ENCODE results near the gene DMAP1. TPM values are rescaled to one million over a fixed set of nuclear protein-coding genes. Genes with fewer than 3 reads are reported as not detected.

Gene DMAP1
- total and polyA plus RNA-seq, 2 of the 8 experiments (the other 6 are each of a cell fraction or from before 2014, with no cell fraction given), result 36.4 to 42.4 TPM

DNA sequence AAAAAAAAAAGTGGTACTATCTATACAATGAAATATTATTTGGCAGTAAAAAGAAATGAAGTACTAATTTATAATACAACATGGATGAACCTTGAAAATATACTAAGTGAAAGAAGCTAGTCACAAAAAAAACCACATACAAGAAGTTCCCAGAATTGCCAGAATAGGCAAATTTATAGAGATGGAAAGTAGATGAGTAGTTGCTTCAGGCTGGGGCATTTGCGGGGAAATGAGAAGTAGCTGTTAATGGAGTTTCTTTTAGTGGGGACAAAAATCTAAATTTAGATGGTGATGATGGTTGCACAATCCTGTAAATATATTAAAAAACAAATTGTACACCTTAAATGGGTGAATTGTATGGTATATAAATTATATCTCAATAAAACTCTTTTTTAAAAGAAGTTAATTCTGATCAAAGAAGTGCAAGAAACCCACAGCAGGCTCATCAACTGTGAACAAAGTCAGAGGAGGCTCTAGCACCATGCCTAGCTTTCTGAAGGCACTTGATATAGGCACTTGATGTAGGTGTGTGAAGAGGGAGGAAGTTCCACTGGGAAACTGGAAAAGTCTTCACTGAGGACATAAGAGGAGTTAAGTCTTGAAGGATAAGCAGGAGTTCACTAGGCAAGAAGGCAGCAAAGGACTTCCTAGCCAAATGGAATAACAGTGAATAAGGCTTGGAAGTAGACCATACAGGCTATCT is 52.5 kb downstream of the DMAP1 start (continued):
- TF ChIP-seq RAD21 (IDR thresholded peaks at IDR 0.05 in 1 of 2, conservative IDR thresholded peaks at IDR 0.05 in 1 of 2; ENCODE audit: low read depth in 2 of 2, low read length in 2 of 2), result no peak
- TF ChIP-seq SIX5 (IDR thresholded peaks at IDR 0.05; ENCODE audit: low read depth, low read length), result no peak

All from H1 (cell line).